G401 (cell line): ENCODE data around the gene WDR18. TPM values are rescaled to one million over a fixed set of nuclear protein-coding genes. Genes with fewer than 3 reads are reported as not detected.

Experiments
- DNase-seq: peaks from one replicate; pipeline ENCODE4 v3.0.0-alpha.2; 2015; ENCODE audit warnings: low spot score
- in situ Hi-C: cut with HindIII; loops from 2 replicates; pipeline ENCODE4 v1.10.0; 2016; ENCODE audit warnings: low sequenced_read_pairs, mixed read lengths
- total RNA-seq: library from RNA; depleted of rRNA; stranded (reverse); fragments of >200 nt; shearing (Covaris generic); gene quantifications from 2 replicates; pipeline ENCODE4 v1.2.3, GENCODE V29; 2014

WDR18 gene
- total RNA-seq, 1 experiment from 2014 or later, result 176 TPM

- no peak for DNase-seq
- in situ Hi-C loops, result no loop called here
These were observed 5.4 kb downstream of the WDR18 start for GRCh38 chr19:989381-990081.

DNA sequence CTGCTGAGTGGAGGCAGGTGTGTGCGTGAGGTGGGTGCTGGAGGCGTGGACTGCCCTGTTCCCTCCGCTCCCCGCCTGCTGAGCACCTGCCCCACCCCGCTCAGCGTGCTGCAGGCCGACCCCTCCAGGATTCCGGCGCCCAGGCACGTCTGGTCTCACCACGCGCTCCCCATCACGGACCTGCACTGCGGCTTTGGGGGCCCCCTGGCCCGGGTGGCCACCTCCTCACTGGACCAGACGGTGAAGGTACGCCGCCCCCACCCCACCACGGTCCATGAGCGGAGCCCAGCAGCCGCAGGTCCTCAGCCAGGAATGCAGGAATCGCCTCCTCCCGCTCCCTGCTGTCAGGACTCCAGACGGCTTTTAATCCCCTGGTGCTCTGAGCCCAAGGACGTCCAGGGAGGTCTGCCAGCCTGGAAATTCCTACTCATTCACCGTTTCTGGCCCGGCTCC lies 6.0 kb downstream of the WDR18 start:
- no peak for DNase-seq
- in situ Hi-C loops, result no loop called here

GRCh38 chr19:990746-991145 lies 6.6 kb downstream of the WDR18 start:
- in situ Hi-C loops, result no loop called here
- no peak for DNase-seq

- in situ Hi-C loops, result no loop called here
- no peak for DNase-seq
These were observed 7.2 kb downstream of the WDR18 start for GRCh38 chr19:991174-991931.

- in situ Hi-C loops, result no loop called here
- no peak for DNase-seq
These were observed 8.0 kb downstream of the WDR18 start for GRCh38 chr19:991932-992669.

- in situ Hi-C loops, result no loop called here
These were observed 8.5 kb downstream of the WDR18 start for GRCh38 chr19:992670-993055.

DNA sequence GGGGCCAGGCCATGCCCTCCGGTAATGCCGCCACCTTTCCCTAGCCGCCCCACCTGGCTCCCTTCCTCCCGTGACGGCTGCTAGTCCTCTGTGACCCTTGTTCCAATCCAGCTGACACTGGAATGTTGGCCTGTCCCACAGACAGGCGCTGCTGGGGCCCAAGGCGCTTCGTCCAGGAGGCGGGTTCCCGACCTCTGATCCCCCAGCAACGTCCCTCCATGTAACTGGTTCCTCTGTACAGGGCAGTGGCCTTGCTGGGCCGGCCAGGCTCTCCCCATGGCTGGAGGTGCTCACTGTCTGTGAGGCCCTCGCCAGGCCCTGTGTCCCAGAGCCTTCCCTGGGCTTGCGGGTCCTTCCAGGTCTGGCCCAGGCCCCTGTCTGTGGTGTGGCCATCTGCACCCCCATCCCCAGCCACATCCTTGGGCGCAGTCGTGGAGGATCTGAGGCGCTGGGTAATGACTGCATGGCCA lies 9.3 kb downstream of the WDR18 start:
- in situ Hi-C loops, result no loop called here
- no peak for DNase-seq

More at GRCh38 chr19:992670-993055, 8.5 kb downstream of the WDR18 start:
- no peak for DNase-seq

DNA sequence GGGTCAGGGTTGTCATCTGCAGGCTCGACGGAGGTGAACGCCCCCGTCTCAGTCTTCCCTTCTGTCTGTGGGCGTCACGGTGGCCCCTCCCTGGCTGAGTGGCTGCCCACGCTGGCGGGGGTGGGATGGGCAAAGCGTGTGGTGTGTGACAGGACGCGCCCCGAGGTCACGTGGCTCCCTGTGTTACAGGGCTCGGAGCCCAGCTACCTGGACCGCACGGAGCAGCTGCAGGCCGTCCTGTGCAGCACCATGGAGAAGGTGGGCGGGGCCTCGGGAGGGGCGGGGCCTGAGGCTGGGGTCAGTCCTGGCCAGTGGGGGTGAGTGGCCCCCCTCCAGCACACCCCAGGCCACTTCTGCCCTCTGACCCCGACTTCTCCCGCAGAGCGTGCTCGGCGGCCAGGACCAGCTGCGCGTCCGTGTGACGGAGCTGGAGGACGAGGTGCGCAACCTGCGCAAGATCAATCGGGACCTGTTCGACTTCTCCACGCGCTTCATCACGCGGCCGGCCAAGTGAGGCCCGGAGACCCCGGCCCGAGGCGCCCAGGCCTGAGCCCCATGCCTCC lies 9.8 kb downstream of the WDR18 start:
- in situ Hi-C loops, result no loop called here
- DNase-seq, result no peak

GRCh38 chr19:994516-994915 lies 10.4 kb downstream of the WDR18 start:
- no peak for DNase-seq
- in situ Hi-C loops, result no loop called here

- in situ Hi-C loops, result no loop called here
- DNase-seq, result no peak
These were observed 11.1 kb downstream of the WDR18 start for GRCh38 chr19:995051-995827.

DNA sequence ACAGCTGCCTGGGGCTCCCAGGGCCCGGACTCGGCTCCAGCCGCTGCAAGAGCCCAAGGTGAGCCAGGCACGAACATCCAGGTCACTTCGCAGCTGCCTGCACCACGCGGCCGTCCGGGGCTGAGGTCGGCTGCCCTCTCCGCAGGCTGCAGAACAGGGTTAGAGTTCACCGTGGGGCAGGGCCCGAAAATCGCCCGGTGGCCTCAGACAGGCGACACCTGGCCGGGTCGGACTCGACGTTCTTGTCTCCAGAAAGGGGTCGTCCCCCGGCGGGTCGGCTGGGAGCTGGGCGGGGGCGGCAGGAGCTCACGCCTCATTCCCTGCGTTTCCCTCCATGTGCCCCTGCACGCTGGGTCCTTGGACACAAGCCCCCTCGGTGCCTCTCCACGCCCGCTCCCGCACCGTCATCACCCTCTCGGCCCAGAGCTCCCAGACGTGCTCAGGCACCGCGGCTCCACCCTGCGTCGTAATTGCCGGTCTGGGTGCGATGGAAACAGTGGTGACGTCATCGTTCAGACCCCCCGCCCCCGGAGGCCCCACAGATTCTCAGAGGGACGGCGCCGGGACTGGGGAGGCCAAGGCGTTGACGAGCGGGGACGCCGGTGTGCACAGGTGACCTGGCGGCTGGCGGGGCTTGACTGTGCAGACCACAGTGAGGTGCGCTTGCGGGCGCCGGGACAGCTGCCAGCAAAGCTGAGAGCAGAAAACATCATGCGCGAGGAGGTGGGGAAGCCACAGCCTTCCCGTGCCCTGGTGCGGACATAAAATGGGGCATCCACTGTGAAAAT lies 12.1 kb downstream of the WDR18 start:
- no peak for DNase-seq
- in situ Hi-C loops, result no loop called here

DNA sequence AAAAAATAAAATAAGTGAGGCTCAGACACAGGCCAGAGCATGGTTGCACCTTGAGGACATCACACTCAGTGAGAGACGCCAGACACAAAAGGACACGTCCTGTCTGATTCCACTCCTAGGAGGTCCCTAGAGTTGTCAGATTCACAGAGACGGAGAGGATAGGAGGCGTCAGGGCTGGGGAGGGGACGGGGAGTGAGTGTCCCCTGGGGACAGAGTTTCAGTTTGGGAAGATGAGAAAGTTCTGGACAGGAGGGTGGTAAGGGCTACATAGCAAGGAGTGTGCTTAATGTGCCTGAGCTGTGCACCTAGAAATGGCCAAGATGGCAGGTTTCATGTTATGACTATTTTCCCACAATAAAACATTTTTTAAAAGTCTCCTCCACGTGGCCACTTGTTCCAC lies 13.9 kb downstream of the WDR18 start:
- no peak for DNase-seq
- in situ Hi-C loops, result no loop called here

DNA sequence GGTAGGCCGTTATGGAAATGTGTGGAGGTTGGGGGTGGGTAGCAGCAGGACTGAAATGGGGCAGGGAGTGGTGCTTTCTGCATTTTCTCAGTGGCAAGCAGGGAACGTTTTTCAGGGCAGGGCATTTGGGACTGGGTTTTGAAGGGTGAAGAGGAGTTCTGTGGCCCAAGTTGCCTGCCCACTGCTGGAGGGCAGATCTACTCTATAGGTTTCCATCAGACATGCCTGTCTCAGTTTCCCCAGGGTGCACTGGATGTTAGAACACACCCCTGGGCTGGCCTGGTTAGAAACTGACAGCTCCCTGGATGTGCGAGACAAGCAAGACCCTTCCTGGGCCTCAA lies 15.2 kb downstream of the WDR18 start:
- DNase-seq, result no peak
- in situ Hi-C loops, result no loop called here

- in situ Hi-C loops, result no loop called here
- no peak for DNase-seq
These were observed 15.9 kb downstream of the WDR18 start, which contains the start of gene GRIN3B for GRCh38 chr19:1000095-1000494. Gene GRIN3B (plus strand): TSS chr19:1000419. CDS start chr19:1000438, 19 bp downstream.

GRCh38 chr19:1000591-1001537 lies 16.7 kb downstream of the WDR18 start:
- in situ Hi-C loops, result no loop called here

DNA sequence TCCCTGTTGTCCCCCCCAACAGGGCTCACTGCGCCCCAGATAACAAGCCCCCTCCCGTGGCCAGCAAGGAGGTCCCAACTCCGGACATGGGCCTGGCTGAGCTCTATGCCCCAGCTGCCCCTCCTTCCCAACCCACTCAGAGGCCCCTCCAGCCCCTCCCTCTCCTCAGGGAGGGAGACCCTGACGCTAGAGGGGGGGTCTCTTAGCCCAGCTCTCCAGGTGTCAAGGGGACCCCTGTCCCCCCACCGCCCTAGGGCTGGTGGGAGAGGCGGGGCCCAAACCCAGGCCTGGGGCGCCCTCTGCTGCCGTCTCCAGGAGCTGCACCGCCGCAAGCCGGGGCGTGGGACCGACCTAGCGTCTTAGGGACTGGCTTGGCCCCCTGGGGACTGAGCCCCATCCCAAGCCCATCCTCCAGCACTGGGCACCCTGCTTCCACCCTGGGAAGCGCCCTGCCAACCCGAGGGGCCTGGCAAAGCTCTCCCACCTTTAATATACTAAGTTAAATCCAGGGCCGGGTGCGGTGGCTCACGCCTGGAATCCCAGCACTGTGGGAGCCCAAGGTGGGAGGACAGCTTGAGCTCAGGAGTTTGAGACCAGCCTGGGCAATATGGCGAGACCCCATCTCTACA lies 17.5 kb downstream of the WDR18 start:
- no peak for DNase-seq
- in situ Hi-C loops, result no loop called here

More at GRCh38 chr19:1000591-1001537, 16.7 kb downstream of the WDR18 start:
- DNase-seq, result no peak

DNA sequence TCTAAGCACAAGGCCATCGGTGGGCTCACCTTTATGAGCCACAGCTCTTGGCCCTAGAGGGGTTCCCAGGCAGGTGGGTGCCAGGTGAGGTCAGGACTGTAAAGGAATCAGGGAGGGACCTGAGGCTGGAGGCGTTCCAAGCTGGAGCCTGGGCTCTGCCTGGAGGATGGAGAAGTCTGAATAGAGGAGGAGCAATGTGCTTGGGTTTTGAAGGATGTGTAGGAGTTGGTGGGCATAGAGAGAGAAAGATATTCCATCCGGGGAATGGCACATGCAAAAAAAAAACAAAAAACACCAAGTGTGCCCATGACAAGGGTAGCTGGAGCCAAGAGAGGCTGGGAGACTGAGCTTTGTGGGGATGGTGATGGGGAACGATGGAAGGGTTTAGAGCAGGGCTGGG lies 18.5 kb downstream of the WDR18 start:
- DNase-seq, result no peak
- in situ Hi-C loops, result no loop called here
